ENCODE data around the gene HEATR9.
"Not testable (repeated sequence)": the region's sequence is repeated elsewhere in the genome, so short reads cannot be mapped to it uniquely, and the experiment has no call there.

The HEATR9 gene

GRCh38 chr17:35868737-35869136 lies at the start of gene HEATR9:
HEATR9 (minus strand) TSS chr17:35868891; CDS start chr17:35868742, 149 bp downstream.
- no peak for DNase-seq

DNA sequence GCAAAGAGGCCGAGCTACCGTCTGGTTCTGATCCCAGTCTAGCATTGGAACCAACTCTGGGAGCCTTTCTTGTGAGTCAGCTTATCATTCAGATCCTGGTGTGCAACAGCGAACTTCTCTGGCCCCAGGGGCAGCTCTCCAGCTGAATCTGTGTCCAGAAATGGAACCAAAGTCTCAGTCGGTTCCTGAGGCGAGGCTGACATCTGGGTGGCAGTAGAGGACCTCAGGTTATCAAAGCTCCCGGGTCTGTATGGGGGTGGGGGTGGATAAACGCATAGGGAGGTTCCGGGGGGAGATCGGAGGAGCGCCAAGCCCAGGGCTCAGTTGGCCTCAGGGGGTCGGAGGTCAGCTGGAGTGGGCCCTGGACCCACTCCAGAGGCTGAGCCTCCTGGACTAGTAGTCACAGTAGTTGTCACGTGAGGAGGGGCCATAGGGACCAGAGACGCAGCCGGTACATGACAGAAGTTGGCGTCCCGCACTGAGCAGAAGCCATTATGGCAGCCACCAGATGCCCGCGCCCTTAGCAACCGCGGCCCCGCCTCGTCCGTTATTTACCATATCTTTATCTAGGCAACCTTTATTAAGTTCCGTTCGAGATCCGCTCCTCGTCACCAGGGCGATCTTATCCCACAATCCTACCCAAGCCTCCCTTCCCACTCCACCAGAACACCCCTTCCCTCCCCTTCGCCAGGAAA lies 49.0 kb upstream of the HEATR9 start:
- no peak for DNase-seq

DNA sequence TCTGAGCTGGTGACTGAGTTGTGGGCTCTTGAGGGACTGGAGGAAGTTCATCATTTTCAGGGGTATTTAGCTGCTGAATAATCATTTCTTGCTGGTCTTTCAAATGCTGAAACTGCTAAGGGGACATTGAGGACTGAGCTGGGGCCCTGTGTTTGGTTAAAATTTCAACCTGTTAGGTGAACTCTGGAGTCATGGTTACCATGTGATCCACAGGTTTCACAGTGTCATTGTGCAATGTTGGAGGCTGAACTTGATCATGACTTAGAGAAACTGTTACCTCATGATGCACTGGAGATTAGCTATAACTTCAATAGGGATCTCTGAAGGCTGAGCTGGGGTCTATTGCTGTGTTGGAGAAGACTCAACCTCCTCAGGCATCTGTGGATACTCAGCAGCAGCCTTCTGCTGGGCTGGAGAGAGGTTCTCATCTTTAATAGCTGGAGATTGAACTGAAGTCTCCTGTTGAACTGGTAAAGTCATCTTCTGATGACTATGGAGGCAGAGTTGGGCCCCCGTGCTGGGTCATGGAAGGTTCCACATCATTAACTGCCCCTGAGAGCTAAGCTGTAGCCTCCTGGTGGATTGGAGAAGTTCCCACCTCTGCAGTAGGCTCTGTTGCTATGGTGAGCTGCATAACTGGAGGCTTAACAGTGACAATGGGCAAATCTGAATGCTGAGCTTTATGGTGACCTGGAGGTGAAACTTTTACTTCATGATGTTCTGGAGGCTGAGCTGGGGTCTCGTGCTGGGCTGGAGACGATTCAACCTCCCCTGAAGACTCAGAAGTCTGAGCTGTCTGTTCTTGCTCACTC lies 46.7 kb upstream of the HEATR9 start:
- no peak for DNase-seq

GRCh38 chr17:35914354-35914753 lies 45.7 kb upstream of the HEATR9 start:
- DNase-seq: no peak

DNA sequence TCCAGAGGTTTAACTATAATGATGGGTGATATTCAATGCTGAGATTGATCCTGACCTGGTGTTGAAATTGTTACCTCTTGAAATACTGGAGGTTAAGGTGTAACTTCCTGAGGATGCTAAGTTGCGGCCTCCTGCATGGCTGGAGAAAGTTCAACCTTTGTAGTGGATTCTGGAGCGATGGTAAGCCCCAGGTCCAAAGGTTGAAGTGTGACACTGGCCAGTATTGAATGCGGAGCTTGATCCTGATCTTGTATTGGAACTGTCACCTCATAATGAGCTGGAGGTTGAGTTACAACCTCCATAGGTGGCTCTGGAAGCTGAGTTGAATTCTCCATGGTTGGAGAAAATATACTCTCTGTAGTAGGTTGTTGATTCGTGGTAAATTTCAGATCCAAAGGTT lies 44.9 kb upstream of the HEATR9 start:
- no peak for DNase-seq

GRCh38 chr17:35912942-35913341 lies 44.3 kb upstream of the HEATR9 start:
- no peak for DNase-seq

- no peak for DNase-seq
These were observed 43.7 kb upstream of the HEATR9 start for GRCh38 chr17:35912339-35912912.

DNA sequence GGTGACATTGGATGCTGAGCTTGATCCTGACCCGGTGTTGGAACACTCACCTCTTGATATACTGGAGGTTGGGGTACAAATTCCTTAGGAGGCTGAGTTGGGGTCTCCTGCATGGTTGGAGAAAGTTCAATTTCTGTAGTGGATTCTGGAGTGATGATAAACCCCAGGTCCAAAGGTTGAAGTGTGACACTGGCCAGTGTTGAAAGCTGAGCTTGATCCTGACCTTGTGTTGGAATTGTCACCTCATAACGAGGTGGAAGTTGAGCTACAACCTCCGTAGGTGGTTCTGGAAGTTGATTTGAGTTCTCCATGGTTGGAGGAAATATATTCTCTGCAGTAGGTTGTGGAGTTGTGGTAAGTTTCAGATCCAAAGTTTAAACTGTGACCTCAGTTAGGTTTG lies 40.7 kb upstream of the HEATR9 start:
- DNase-seq: no peak

GRCh38 chr17:35907691-35908090 lies 39.0 kb upstream of the HEATR9 start:
- DNase-seq: no peak

DNA sequence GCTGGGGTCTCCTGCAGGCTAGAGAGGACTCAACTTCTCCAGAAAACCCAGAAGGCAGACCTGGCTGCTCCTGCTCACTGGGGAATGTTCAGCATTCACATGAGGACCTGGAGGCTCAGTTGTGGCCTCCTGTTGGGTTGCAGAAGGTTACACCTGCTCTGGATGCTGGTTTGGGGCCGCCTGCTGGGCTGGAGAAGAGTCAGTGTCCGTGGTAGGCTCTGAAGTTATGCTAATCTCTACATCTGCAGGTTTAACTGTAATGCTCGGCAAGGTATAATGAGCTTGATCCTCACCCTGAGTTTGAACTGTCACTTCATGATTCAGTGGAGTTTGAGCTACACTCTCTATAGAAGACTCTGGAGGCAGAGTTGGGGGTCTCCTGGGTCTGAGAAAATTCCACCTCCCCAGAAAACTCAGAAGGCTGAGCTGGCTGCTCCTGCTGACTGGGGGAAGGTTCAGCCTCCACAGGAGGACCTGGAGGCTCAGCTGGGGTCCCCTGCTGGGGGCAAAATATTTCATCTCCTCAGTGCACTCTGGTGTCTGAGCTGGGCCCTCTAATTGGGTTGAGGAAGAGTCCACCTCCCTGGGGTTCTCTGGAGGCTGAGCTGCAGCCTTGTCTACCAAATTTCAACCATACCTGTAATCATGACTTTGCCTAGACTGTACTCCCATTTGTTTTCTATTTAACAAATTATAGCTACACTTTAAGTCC lies 38.4 kb upstream of the HEATR9 start:
- no peak for DNase-seq

DNA sequence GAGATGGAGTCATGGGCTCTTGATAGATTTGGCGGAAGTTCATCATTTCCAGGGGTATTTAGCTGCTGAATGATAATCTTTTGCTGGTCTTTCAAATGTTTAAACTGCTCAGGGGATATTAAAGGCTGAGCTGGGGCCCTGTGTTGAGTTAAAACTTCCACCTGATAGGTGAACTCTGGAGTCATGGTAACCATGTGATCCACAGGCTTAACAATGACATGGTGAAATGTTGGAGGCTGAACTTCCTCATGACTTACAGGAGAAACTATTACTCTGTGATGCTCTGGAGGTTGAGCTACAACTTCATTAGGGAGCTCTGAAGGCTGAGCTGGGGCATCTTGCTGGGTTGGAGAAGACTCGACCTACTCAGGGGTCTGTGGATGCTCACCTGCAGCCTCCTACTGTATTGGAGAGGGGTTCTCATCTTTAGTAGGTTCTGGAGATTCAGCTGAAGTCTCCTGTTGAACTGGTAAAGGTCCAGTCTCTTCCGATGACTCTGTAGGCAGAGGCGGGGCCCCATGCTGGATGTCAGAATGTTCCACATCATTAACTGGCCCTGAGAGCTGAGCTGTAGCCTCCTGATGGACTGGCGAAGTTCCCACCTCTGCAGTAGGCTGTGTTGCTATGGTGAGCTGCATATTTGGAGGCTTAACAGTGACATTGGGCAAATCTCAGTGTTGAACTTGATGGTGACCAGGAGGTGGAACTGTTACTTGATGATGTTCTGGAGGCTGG lies 37.7 kb upstream of the HEATR9 start:
- DNase-seq: no peak

DNA sequence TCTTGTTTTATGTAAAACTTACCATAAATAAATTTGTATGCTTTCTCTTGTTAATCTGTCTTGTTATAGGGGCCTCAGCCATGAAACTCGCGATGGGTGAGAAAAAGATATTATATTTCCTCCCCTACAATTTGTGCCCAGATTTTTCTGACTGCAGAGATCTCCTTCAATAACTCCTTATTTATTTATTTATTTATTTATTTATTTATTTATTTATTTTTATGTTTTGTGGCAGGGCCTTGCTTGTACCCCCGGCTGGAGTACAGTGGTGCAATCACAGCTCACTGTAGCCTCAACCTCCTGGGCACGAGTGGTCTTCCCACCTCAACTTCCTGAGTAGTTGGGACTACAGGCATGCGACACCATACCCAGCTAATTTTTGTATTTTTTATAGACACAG lies 34.8 kb upstream of the HEATR9 start:
- no peak for DNase-seq

DNA sequence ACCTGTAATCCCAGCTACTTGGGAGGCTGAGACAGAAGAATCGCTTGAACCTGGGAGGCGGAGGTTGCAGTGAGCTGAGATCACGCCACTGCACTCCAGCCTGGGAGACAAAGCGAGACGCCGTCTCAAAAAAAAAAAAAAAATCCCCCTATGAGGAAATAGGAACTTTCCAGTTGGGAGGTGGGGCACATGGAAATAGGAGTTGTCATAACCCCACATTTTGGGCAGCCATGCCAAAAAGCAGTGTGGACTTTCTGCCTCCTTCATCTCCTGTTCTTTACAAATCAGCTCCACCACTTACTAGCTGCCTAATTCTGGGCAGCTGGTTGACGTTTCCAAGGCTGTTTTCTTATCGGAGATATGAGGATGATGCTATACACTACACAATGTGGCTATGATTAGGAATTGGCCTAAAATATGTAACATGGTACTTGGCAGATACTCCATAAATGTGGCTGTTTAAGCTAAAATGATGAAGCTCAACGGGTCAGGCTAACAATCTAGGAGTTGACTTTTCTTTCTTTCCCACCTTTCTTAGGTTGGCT lies 33.0 kb upstream of the HEATR9 start:
- no peak for DNase-seq

DNA sequence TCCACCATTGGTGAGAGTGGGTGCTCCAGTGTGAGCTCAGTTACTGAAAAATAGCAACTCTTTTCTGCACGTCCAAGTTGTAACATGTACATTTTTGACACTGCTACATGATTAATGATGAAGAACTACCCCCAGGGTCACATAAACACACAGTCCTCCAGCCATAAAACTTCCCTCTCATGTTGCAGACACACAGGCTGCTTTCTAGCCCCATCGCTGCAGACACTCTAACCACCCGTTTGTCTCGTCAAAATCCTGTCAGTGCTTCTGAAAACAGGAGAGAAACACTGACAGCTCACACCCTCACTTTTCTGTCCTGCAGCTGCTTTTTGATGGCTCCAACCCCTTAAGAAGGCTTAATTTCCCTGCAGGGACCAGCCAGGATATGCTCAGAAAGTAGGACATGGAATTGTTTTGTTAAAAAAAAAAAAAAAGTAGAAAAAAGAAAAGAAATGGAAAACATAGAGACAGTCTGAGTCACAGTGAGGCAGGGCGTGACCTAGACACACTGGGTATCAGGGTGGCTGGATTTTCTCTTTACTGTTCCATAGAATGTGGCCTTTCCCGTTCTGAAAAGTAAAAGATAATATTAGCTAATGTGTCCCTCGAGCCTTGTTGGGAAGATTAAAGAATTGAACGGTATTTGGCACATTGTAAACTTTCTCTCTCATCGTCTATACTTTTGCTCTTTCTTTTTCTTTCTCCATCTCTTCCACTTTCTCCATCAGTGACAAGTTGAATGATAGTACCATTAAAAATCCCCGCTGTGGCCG lies 32.2 kb upstream of the HEATR9 start:
- no peak for DNase-seq

DNA sequence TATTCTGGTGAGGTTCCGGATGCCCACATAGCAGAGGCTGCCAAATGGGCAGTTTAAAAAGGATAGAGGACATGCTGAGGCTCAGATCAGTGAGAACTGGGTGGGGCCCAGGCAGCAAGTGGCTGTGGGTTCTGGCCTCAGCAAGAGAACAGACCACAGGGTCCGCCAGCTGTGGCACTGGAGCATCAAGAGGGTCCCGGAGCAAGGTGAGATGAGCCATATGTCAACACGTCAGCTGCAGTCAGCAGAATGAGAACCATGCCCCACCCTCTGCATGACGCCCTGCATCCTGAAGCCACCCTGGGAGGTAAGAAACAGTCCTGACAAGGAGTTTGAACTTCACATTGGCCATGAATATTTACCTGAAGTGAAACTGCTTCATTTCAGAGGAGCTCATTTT lies 31.6 kb upstream of the HEATR9 start:
- DNase-seq: no peak

DNA sequence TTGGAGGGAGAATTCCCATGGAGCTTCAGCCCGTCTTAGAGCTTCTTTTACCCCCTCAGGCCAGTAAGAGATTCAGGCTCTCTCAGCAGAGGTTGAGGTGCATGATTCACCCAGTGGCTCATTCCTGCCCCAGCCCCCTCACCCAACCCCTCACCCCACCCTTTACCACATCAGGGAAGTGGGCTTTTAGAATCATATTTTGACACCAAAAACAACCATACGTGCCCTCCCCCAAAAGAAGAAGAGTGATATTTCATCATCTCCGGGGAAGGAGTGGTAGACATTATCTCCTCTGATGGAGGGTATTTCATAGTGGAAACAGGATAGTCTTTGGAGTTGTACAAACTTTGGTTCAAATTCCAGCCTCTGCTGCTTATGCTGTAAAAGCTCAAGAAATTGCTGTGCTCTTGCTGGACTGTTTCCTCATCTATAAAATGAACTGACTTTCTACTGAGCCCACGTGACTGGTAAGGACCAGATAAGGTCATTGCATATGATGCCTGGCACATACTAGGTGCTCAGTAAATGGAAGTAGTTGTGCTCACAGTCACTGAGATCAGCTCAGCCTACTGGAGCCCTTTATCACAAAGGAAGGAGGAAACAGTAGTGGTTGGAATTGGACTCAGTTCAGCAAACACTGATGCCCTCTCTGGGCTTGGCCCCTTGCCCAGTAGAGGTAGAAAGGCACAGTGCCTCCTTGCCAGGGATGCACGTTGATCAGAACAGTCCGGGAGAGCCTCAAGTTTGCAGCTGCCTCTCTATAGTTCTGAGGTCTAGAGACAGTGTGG lies 29.8 kb upstream of the HEATR9 start:
- no peak for DNase-seq

GRCh38 chr17:35897772-35898171 lies 29.1 kb upstream of the HEATR9 start:
- not testable (repeated sequence) for DNase-seq

GRCh38 chr17:35895636-35896587 lies 27.2 kb upstream of the HEATR9 start:
- no peak for DNase-seq

DNA sequence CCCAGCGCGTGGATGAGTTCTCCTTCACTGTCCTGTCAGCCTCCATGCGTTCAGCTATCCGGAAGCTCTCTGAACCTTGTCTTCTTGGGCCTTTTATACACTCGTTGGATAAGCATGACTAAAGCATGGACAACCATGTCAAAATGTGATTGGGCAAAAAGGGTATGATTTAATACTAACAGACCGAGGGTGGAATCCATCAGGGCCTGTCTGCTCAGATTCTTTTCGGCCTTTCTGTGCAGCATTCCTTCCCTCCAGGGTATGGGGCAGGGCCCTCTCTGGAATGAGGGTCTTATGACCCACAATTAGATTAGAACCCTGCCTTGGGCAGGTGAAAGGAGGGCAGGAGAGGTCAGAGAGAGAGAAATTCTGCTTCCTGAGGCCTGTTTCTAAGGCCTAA lies 25.5 kb upstream of the HEATR9 start:
- DNase-seq: no peak

DNA sequence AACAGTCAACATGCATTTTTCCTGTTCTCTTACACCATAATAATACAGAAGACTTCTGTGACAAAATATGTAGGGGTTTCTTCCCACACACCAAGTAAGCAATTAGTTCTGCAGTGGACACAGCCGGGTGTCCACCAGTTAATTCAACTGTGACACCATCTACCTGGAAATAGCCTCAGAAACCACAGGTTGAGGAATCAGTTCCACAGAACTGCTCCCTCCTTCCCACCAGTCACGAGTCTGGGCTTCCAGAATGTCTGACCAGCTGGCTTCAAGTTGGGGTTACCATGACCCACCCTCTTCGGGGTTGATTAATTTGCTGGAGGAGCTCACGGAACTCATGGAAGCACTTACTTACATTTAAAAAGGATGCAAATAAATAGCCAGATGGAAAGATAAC lies 25.1 kb upstream of the HEATR9 start:
- DNase-seq: no peak
